Cardiac muscle cell (in vitro differentiated cells and primary cell): ENCODE data around the gene TASP1. TPM values are rescaled to one million over a fixed set of nuclear protein-coding genes. Genes with fewer than 3 reads are reported as not detected.
A peak's percentile ranks its signal among the peaks of the same experiment; 100 is the strongest.

Experiments
- DNase-seq, 2 donors: peaks; one replicate each; pipeline versions ENCODE4 v3.0.0 to v3.0.0-alpha.2; 2010 to 2017; ENCODE audit warnings: low read depth in 1 of 2, low spot score in 1 of 2
- H3K27ac ChIP-seq: fragments of 200-600 bp; sonication (generic); 2 replicates; pipeline ENCODE4 v1.5.1; 2016
- H3K27me3 ChIP-seq: fragments of 200-600 bp; sonication (generic); 2 replicates; pipeline ENCODE4 v1.6.0; 2016; ENCODE audit warnings: control low read depth
- H3K36me3 ChIP-seq: fragments of 200-600 bp; sonication (generic); 2 replicates; pipeline ENCODE4 v1.5.1; 2016; ENCODE audit warnings: control low read depth
- H3K4me1 ChIP-seq: fragments of 200-600 bp; sonication (generic); 2 replicates; pipeline ENCODE4 v1.8.1; 2017; ENCODE audit warnings: low read depth, mild to moderate bottlenecking, mixed run types
- H3K4me3 ChIP-seq: fragments of 200-600 bp; sonication (generic); 2 replicates; pipeline ENCODE4 v1.5.1; 2016; ENCODE audit warnings: mild to moderate bottlenecking
- H3K9me3 ChIP-seq: fragments of 200-600 bp; sonication (generic); 2 replicates; pipeline ENCODE4 v1.5.1; 2017; ENCODE audit warnings: low read depth, mild to moderate bottlenecking, control low read depth
- CTCF ChIP-seq: IDR thresholded peaks from 2 replicates; pipeline ENCODE4 v1.5.1; 2012; ENCODE audit warnings: low read depth, mild to moderate bottlenecking, low read length
- polyA plus RNA-seq: library from polyadenylated mRNA; unstranded; fragments of >200 nt; fragmentation: Nextera tagmentation; extraction: Ambion mirVana; gene quantifications from 2 replicates; pipeline ENCODE4 v1.2.1, GENCODE V29; 2016
- total RNA-seq: library from RNA; depleted of rRNA; stranded (reverse); fragments of >200 nt; gene quantifications from 2 replicates; pipeline ENCODE4 v1.2.3, GENCODE V29; 2016

Gene TASP1
- total and polyA plus RNA-seq, 2 experiments from 2014 or later: 9.3 to 12.6 TPM

GRCh38 chr20:13425381-13426135 is 213.2 kb downstream of the TASP1 start:
- Histone ChIP-seq H3K36me3 (no peaks in the 10 kb centered on the region), H3K4me1 (peaks cover 10% of the 10 kb centered on the region), H3K4me3 (no peak overlapping the region), H3K27me3 (no peaks in the 10 kb centered on the region), H3K9me3 (no peaks in the 10 kb centered on the region), H3K27ac (no peak overlapping the region)
- TF ChIP-seq CTCF: no peak
- peak in 1 of 2 donors; percentile 25 for DNase-seq

- DNase-seq: no peak
- H3K4me1 ChIP-seq: peaks cover 9% of the 10 kb centered on the region
- no peaks in the 10 kb centered on the region for H3K9me3 ChIP-seq
- no peak overlapping the region for H3K27ac ChIP-seq
- H3K4me3 ChIP-seq: no peak overlapping the region
- no peaks in the 10 kb centered on the region for H3K36me3 ChIP-seq
- no peak for TF ChIP-seq CTCF
- no peaks in the 10 kb centered on the region for H3K27me3 ChIP-seq
Observed at GRCh38 chr20:13424174-13424833, 214.4 kb downstream of the TASP1 start.

- no peak for DNase-seq
- no peak overlapping the region for H3K27ac ChIP-seq
- H3K36me3 ChIP-seq: no peaks in the 10 kb centered on the region
- peaks cover 9% of the 10 kb centered on the region for H3K4me1 ChIP-seq
- no peaks in the 10 kb centered on the region for H3K9me3 ChIP-seq
- no peak overlapping the region for H3K4me3 ChIP-seq
- TF ChIP-seq CTCF: no peak
- no peaks in the 10 kb centered on the region for H3K27me3 ChIP-seq
Observed at GRCh38 chr20:13423472-13424173, 215.1 kb downstream of the TASP1 start.

GRCh38 chr20:13422637-13423036 is 216.1 kb downstream of the TASP1 start:
- H3K9me3 ChIP-seq: no peaks in the 10 kb centered on the region

More at GRCh38 chr20:13422637-13423036, 216.1 kb downstream of the TASP1 start:
- H3K4me3 ChIP-seq: no peak overlapping the region
- H3K36me3 ChIP-seq: no peaks in the 10 kb centered on the region
- no peaks in the 10 kb centered on the region for H3K27me3 ChIP-seq
- no peak for DNase-seq
- TF ChIP-seq CTCF: no peak
- peaks cover 9% of the 10 kb centered on the region for H3K4me1 ChIP-seq
- H3K27ac ChIP-seq: no peak overlapping the region
